GM10266 (cell line): ENCODE measurements around the gene PSME1.

ENCODE experiments used
- DNase-seq: peaks from one replicate; pipeline ENCODE4 v3.0.0; 2012; ENCODE audit errors: extremely low spot score
- CTCF ChIP-seq: IDR thresholded peaks from 2 replicates; pipeline ENCODE4 v1.5.1; 2012; ENCODE audit warnings: mild to moderate bottlenecking, low read depth; ENCODE audit not compliant: control insufficient read depth, insufficient read depth; ENCODE audit errors: missing control alignments

The PSME1 gene

GRCh38 chr14:24135834-24136683 is at the start of gene PSME1:
Gene PSME1 (plus strand): TSS chr14:24136194. CDS start chr14:24136263, 69 bp downstream.
- DNase-seq: peak; percentile 98
- TF ChIP-seq CTCF: peak; percentile 2

- no peak for TF ChIP-seq CTCF
- no peak for DNase-seq
Observed at GRCh38 chr14:24087004-24087403, 49.0 kb upstream of the PSME1 start.

- TF ChIP-seq CTCF: no peak
- no peak for DNase-seq
Observed at GRCh38 chr14:24088095-24088494, 47.9 kb upstream of the PSME1 start.

- no peak for TF ChIP-seq CTCF
- no peak for DNase-seq
Observed at GRCh38 chr14:24089890-24090289, 46.1 kb upstream of the PSME1 start.

GRCh38 chr14:24092110-24092504 is 43.9 kb upstream of the PSME1 start:
- DNase-seq: no peak

GRCh38 chr14:24092505-24093206 is 43.3 kb upstream of the PSME1 start:
- DNase-seq: no peak
- no peak for TF ChIP-seq CTCF

More at GRCh38 chr14:24092110-24092504, 43.9 kb upstream of the PSME1 start:
- TF ChIP-seq CTCF: no peak
